Non-pigmented ciliary epithelial cell (primary cell): ENCODE measurements around the gene TMED6.

ENCODE experiments used
- DNase-seq: peaks from one replicate; pipeline ENCODE4 v3.0.0-alpha.2; 2010; ENCODE audit warnings: low read depth

Gene TMED6

DNA sequence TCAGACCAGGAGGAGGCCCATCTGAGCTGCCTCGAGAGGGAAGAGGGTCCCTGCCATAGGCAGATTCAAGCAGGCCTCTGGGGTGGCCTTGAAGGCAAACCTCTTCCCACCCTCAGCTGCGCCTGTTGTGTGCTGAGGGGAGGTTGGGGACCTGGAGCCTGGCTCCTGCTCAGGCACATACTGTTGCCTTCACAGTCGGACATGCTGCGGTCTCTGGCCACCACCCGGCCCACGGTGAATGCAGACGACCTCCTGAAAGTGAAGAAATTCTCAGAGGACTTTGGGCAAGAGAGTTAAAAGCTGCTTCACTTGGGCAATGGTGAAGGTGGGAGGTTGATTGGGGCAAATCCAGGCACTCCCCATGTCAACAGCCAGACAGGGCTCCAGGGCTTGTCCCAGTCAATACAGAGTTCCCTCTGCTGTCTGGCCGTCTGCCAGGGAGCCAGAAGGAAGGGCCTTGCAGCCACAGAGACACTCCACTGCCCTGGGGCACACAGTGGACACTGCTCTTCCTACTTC lies 27.5 kb downstream of the TMED6 start:
- no peak for DNase-seq

DNA sequence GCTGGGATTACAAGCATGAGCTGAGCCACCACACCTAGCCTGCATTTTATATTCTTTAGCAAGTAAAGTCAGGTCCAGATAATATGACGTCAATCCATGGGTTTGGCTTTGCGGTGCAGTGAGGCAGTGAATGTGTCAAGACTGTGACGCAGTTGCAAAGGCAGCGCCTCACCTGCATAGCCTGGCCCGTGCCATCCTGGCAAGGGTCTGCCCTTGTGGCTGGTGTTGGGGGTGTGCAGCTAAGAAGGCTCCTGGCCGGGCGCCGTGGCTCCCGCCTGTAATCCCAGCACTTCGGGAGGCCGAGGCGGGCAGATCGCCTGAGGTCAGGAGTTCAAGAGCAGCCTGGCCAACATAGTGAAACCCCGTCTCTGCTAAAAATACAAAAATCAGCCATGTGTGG lies 28.2 kb downstream of the TMED6 start:
- DNase-seq, result no peak

DNA sequence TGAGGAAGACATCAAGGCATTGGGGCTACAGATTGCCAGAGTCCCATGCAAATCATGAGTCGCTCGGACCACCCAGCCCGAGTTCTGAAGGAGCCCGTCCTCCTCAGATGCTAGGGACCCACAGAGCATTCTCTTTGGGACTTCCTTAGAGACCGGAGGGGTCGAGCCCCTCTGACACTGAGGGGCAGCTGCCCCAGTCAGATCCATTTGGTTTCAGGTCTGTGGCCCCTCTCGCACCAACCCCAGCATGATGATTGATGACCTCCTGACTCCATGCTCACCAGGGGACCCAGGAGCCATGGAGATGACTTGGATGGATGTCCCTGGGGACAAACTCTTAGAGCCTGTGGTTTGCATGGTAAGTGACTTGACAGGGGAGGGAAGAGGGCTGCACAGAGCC lies 29.2 kb downstream of the TMED6 start:
- no peak for DNase-seq

DNA sequence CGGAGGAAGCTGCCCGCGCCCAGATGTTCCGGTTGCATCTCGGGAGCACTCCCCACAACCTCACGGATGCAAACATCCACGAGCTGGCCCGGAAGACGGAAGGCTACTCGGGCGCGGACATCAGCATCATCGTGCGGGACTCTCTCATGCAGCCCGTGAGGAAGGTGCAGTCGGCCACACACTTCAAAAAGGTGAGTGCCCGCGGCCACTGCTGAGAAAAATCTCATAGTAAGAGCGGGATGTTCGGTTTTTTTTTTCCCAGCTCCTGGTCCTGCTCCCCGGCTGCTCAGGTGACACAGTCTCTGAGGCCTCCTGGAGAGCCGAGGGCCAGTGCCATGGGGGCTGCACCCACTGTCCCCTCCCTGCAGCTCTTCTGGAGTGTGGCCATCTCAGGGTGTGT lies 30.5 kb downstream of the TMED6 start:
- no peak for DNase-seq

GRCh38 chr16:69320740-69321073 lies 30.9 kb downstream of the TMED6 start:
- no peak for DNase-seq

DNA sequence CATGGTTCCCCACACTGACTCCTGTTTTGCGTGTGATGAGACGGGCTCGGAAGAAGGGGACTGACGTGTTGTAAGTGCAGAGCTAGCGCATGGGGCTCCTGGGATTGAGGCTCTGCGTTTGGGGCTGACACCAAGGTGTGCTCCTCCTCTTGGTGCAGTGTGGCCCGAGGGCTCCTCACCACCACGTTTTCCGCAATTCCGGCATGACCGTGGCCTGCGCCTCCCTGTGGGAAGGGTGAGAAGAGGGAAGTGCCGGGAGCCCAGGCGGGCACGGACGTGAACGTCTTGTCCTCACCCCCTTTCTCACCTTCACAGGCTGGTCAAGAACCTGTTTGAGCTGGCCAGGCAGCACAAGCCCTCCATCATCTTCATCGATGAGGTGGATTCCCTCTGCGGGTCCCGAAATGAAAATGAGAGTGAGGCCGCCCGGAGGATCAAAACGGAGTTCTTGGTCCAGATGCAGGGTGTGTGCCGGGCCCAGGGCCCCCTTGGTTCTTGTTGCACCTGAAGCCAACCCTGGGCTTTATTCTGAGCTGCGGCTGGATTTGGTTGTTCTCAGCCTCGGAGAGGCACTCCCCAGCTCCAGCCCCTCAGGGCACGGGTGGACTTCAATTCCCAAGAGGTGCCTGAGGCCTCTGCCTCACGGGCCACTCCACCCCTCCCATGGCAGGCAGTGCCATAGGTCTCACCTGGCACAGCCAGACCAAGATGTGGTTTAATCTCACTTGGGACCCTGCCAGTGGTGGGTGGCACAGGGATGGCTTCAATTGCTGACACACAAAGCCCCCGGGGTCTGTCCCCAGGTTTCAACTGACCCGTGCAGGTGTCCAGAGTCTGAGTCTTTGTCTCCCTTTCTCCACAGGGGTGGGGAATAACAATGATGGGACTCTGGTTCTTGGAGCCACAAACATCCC lies 31.5 kb downstream of the TMED6 start:
- no peak for DNase-seq

- DNase-seq, result no peak
Observed at GRCh38 chr16:69319381-69319780, 32.2 kb downstream of the TMED6 start.

- DNase-seq, result no peak
Observed at GRCh38 chr16:69318911-69319289, 32.7 kb downstream of the TMED6 start.

GRCh38 chr16:69318177-69318910 lies 33.2 kb downstream of the TMED6 start:
- DNase-seq, result no peak

DNA sequence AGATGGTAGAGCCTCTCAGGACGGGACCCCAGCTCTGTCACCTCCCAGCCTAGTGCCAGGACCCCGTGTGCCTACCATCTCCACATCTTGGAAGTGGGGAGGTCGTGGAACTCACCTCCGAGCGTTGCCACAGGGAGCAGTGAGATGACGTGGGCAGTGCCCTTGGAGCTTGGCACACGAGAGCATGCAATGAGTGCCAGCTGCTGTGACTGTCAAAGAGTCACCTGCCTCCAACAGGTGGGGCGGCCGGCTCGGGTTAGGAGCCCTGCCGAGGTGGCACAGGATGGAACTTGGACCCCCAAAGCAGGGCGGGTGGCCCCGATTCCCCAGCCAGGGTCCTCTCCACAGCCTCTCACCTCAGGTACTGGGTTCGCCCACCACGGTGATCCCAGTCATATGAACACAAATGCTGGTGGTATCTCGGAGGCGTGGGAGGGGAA lies 35.0 kb downstream of the TMED6 start:
- DNase-seq, result no peak

DNA sequence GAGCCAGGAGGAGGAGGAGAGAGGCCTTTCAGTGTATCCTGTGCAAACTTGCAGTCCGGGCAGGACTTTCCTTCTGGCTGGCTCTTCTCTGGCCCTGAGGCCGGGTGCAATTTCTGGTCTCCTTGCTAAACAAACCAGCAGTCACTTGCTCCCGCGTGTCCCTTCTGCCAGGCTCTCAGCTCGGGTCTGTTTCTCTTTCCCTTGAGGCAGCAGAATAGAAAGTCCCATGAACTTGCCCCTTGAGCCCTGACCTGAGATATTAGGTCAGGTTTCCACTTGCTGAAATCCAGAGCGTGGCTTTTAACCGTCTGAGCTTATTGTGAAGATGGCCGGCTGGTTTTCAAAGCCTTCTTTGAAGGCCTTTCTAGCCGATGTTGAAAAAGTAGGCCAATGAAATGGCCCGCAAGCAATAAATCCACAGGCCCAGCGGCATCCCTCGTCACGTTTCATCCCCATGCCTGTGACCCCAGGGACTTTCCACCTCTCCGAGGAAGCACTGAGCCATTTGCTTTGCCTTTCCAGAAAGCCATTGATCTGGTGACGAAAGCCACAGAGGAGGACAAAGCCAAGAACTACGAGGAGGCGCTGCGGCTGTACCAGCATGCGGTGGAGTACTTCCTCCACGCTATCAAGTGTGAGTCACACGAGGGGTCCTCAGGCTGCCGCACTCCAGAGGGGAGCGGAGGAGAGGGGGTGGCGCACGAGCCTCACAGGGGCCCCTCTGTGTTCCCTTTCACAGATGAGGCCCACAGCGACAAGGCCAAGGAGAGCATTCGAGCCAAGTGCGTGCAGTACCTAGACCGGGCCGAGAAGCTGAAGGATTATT lies 35.9 kb downstream of the TMED6 start:
- DNase-seq, result no peak

DNA sequence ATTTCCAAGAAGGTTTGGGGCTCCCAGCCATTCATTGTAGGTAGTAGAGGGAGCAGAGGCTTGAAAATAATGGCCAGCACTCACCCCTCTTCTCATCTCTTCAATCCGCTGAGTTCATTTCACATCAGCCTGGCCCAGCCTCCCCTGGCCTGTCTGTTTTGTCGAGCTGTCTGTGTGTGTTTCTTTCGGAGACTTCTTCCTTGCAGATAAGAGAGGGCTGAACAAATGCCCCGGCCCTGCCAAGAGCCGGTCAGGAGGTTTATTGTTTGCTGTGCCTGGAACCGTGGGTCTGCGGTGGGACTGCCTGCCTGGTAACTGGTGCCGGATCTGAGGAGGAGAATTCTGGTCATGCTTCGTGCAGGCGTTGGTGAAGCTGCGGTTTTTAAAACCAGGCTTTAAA lies 37.1 kb downstream of the TMED6 start:
- no peak for DNase-seq

DNA sequence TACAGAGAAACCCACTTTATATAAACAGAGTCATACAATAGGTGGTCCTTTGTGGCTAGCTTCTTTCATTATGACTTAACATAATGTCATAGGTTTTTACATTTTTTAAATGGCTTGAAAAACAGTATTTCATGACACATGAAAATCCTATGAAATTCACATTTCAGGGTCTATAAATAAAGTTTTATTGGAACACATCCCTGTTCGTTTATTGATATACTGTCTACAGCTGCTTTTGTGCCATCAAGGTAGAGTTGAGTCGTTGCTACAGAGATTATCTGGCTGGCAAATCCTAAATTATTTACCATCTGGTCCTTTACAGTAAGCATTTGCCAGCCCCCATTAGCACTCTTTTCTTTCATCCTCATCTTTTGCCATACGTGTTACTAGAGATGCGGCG lies 38.1 kb downstream of the TMED6 start:
- no peak for DNase-seq

GRCh38 chr16:69311533-69312387 lies 39.8 kb downstream of the TMED6 start:
- no peak for DNase-seq

GRCh38 chr16:69310653-69311532 lies 40.7 kb downstream of the TMED6 start, which contains the start of gene VPS4A:
Gene VPS4A (plus strand): TSS chr16:69311350. CDS start chr16:69311512, 162 bp downstream.
- peak; percentile 79 for DNase-seq

DNA sequence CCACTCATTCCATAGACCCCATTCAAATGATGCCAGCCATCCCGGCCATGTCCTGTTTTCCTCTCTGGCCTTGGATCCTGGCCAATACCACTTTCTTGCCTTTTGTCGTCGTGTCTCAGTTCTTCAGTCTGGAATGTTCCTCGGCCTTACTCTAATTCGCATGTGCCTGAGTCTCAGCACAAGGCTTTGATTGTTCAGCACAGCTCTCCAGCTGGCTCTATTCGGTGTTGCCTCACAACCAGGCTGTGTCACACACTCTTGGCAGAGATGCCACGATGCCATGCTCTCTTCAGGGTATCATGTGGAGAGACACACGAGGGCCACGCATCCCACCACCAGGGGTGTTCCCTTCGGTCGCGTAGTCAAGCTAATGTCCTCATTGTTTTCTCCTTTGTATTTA lies 42.3 kb downstream of the TMED6 start:
- no peak for DNase-seq

DNA sequence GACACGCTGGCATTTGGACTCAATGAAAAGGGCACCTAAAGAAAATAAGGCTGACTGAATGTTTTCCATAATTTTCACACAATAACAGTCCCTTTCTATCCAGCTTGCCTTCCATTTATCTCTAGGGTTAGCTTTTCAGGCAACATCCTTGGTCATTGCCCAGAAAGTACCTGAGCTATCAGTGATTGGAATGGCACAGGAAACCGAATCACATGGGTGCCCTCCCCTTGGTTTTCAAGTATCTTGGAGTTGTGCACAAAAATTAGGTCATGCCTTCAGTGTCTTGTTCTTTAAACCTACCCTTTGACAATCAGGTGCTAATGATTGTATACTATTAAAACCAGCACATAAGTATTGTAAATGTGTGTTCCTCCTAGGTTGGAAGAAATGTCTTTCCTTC lies 43.7 kb downstream of the TMED6 start:
- no peak for DNase-seq

GRCh38 chr16:69307091-69307490 lies 44.5 kb downstream of the TMED6 start:
- DNase-seq, result no peak

DNA sequence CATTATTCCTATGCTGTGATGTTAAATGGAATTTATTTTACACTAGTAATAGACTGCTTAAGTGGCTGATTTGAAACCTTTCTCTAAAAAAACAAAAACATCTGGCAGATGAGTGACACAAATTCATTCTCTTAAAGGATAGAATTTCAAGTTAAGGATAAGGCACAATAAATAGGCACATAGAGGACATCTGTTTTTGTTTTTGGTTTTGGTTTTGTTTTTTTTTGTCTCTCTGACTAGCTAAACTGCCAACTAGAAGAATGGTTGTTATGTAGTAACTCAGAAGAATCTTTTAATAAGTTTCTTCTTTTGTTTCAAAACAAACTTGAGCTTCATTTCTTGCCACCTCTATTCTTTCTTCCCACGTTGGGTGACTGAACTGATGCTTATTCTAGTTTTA lies 45.6 kb downstream of the TMED6 start:
- DNase-seq, result no peak

GRCh38 chr16:69302301-69302700 lies 49.3 kb downstream of the TMED6 start:
- no peak for DNase-seq
